Esophagus muscularis mucosa (tissue), 4 donors: Measurements from ENCODE around the gene PHKB. TPM values are rescaled to one million over a fixed set of nuclear protein-coding genes. Genes with fewer than 3 reads are reported as not detected.

ENCODE experiments used
- DNase-seq: peaks from one replicate; pipeline ENCODE4 v3.0.0-alpha.2; 2017; ENCODE audit errors: extremely low spot score
- H3K27ac ChIP-seq, 4 donors: fragments of 200-600 bp; sonication (generic); replicated peaks in 1 of 4; 1 replicate in 3 of 4; 2 replicates in 1 of 4; pipeline ENCODE4 v1.5.1; 2016 to 2019; ENCODE audit warnings: mild to moderate bottlenecking in 1 of 4
- H3K27me3 ChIP-seq, 4 donors: fragments of 200-600 bp; sonication (generic); one replicate each; pipeline versions ENCODE4 v1.5.1 to v1.6.0; 2016 to 2019
- H3K36me3 ChIP-seq, 4 donors: fragments of 200-600 bp; sonication (generic); one replicate each; pipeline ENCODE4 v1.5.1; 2016 to 2019
- H3K4me1 ChIP-seq, 4 donors: fragments of 200-600 bp; sonication (generic); one replicate each; pipeline ENCODE4 v1.5.1; 2016 to 2019
- H3K4me3 ChIP-seq, 4 donors: fragments of 200-600 bp; sonication (generic); 1 replicate in 2 of 4; 2 replicates in 2 of 4; pipeline ENCODE4 v1.5.1; 2016 to 2019; ENCODE audit warnings: mild to moderate bottlenecking in 4 of 4, moderate library complexity in 1 of 4
- H3K9me3 ChIP-seq, 4 donors: fragments of 200-600 bp; sonication (generic); 1 replicate in 3 of 4; 2 replicates in 1 of 4; pipeline ENCODE4 v1.5.1; 2016 to 2019
- EP300 ChIP-seq: sonication (generic); formaldehyde crosslinking; IDR thresholded peaks from one replicate; pipeline ENCODE4 v1.6.1; 2017; ENCODE audit warnings: antibody characterized with exemption
- POLR2A ChIP-seq: fragments of 450-650 bp; IDR thresholded peaks from one replicate; pipeline ENCODE4 v1.6.1; 2017; ENCODE audit warnings: antibody characterized with exemption, moderate library complexity, mild to moderate bottlenecking, low read depth
- POLR2AphosphoS5 ChIP-seq, 2 donors: sonication (generic); formaldehyde crosslinking; IDR thresholded peaks; one replicate each; pipeline ENCODE4 v1.6.1; 2017; ENCODE audit warnings: antibody characterized with exemption in 2 of 2
- WGBS: methylation state at CpG from one replicate; pipeline ENCODE4 v1.1.5; 2018; 5-methylcytosine and 5-hydroxymethylcytosine counted together
- intact Hi-C: fragments of 100-400 bp; cut with DNase I; formaldehyde crosslinking; loops from one replicate; pipeline ENCODE4 v1.15.1; 2023
- total RNA-seq, 4 donors: library from RNA; depleted of rRNA; stranded (reverse); fragments of >200 nt; gene quantifications; one replicate each; pipeline versions ENCODE4 v1.1.0 to v1.2.1, GENCODE V29; 2016
- TF ChIP-seq, protein P1 (sequence below), 3 experiments: fragments of 200-600 bp in 2 of 3; fragments of 450-650 bp in 1 of 3; sonication (generic) in 2 of 3; IDR thresholded peaks; one replicate each; pipeline ENCODE4 v1.5.1; 2017 to 2019; ENCODE audit warnings: antibody characterized with exemption in 3 of 3, mild to moderate bottlenecking in 2 of 3, moderate library complexity in 1 of 3

Gene PHKB
- total RNA-seq, 4 donors from 2014 or later, result 39.4 to 60.6 (median 46.5) TPM

DNA sequence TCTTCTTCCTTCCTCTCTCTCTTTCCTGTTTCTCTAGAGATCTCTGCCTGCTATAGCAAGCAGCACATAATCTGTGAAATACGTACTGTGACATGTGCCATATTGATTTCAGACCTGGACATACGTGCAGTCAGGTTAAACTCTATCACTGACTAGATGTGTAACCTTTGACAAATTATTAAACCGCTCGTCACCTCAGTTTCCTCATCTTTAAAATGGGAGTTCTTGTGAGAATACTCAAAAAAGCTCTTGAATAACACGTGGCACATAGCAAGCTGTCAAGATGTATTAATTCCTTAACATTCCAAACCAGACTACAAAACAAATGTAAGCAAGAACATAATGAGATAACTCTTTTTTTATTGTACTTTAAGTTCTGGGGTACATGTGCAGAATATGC lies 170.0 kb downstream of the PHKB start:
- TF ChIP-seq EP300, result no peak
- no peak for TF ChIP-seq POLR2AphosphoS5 (IDR thresholded peaks at IDR 0.05)
- TF ChIP-seq, protein P1, sequence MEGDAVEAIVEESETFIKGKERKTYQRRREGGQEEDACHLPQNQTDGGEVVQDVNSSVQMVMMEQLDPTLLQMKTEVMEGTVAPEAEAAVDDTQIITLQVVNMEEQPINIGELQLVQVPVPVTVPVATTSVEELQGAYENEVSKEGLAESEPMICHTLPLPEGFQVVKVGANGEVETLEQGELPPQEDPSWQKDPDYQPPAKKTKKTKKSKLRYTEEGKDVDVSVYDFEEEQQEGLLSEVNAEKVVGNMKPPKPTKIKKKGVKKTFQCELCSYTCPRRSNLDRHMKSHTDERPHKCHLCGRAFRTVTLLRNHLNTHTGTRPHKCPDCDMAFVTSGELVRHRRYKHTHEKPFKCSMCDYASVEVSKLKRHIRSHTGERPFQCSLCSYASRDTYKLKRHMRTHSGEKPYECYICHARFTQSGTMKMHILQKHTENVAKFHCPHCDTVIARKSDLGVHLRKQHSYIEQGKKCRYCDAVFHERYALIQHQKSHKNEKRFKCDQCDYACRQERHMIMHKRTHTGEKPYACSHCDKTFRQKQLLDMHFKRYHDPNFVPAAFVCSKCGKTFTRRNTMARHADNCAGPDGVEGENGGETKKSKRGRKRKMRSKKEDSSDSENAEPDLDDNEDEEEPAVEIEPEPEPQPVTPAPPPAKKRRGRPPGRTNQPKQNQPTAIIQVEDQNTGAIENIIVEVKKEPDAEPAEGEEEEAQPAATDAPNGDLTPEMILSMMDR (IDR thresholded peaks at IDR 0.05), result no peak
- TF ChIP-seq POLR2A, result no peak
- Histone ChIP-seq H3K36me3 (peaks cover 0 to 13% (median 1%) of the 10 kb centered on the region in 4 donors), H3K27ac (no peak overlapping the region), H3K27me3 (no peaks in the 10 kb centered on the region), H3K4me3 (no peak overlapping the region), H3K9me3 (no peaks in the 10 kb centered on the region), H3K4me1 (peaks cover 0 to 14% (median 10%) of the 10 kb centered on the region in 4 donors)
- intact Hi-C loops, result no loop called here
- no peak for DNase-seq
- 98% methylated on average over 5 of the region's 5 CpGs for WGBS

DNA sequence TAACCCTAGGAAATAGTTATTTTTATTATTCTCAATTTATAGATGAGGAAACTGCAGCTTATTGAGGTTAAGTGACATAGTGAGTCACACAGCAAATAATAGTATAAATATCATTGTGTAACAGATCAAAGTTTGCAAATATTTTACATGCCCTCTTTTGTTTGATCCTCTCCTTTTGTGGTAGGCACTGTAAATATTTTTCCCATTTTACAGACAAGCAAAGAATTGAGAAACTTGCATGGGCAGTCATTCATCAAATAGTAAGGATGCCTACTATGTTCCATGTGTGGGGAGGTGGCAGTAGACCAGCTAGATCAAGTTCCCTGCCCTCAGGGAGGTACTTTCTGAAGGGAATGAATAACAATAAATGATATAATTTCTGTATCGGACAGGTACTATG lies 173.0 kb downstream of the PHKB start:
- TF ChIP-seq POLR2AphosphoS5 (IDR thresholded peaks at IDR 0.05) (no peak), EP300 (no peak), POLR2A (no peak)
- TF ChIP-seq, protein P1 (IDR thresholded peaks at IDR 0.05), result no peak
- WGBS, result 100% methylated on average over 1 of the region's 1 CpG
- DNase-seq, result no peak

DNA sequence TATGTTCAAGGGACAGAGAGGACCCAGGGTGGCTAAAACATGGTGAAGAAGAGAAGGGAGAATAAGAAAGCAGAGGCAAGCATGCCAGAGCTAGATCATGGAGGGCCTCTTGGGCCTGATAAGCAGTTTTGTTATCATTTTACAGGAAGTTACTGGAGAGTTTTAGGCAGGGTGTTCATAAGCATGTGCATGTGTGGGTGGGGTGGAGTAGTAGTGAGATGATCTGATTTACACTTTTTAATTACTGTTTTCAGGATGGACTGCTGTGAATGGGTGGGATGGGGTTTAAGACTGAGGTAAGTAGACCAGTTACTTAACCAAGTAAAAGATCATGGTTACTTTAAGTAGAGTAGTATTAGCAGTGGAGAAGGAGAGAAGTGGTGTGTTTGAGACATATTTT lies 173.6 kb downstream of the PHKB start:
- TF ChIP-seq POLR2A (no peak), POLR2AphosphoS5 (IDR thresholded peaks at IDR 0.05) (no peak), EP300 (no peak)
- TF ChIP-seq, protein P1 (IDR thresholded peaks at IDR 0.05), result no peak
- intact Hi-C loops, result no loop called here
- Histone ChIP-seq H3K27me3 (no peaks in the 10 kb centered on the region), H3K36me3 (peaks cover 0 to 29% (median 0%) of the 10 kb centered on the region in 4 donors), H3K4me1 (no peaks in the 10 kb centered on the region), H3K27ac (no peak overlapping the region), H3K9me3 (no peaks in the 10 kb centered on the region), H3K4me3 (no peak overlapping the region)
- DNase-seq, result no peak

More for the DNA sequence above, 173.0 kb downstream of the PHKB start:
- intact Hi-C loops, result no loop called here
- Histone ChIP-seq H3K27me3 (no peaks in the 10 kb centered on the region), H3K4me3 (no peak overlapping the region), H3K27ac (no peak overlapping the region), H3K9me3 (no peaks in the 10 kb centered on the region), H3K4me1 (no peaks in the 10 kb centered on the region), H3K36me3 (peaks cover 0 to 29% (median 0%) of the 10 kb centered on the region in 4 donors)

DNA sequence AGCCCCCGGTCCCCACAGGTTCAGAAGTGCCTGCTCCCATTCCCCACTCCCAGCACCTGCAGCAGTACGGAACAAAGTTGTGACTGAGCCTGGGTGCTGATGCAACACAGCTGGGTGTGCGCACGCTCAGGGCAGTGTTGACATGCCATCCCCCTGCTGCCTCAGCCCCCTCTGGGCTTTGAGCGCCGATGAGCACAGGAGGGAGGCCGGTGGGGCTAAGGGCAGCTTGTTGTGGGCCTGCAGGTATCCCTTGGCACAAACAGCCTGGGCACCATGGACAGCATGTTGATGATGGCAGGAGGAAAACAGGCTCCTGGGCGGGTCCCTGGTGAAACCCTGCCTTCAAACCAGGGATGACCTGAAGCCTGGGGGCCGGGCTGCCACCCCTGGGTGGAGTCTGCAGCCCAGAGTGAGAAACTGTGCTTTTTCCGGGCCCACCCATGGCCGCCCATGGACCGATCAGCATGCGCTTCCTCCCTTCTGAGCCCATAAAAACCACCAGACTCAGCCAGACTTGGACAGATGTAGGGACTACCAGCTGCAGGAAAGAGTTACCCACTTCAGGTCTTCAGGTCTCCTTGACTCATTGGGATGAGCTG lies 175.5 kb downstream of the PHKB start:
- H3K27me3 ChIP-seq, result no peaks in the 10 kb centered on the region
- no peak overlapping the region for H3K27ac ChIP-seq
- no peaks in the 10 kb centered on the region for H3K4me1 ChIP-seq
- 98% methylated on average over 7 of the region's 13 CpGs for WGBS
- H3K9me3 ChIP-seq, result no peaks in the 10 kb centered on the region
- intact Hi-C loops, result no loop called here
- H3K36me3 ChIP-seq, result peaks cover 0 to 33% (median 0%) of the 10 kb centered on the region in 4 donors
- H3K4me3 ChIP-seq, result no peak overlapping the region
- DNase-seq, result no peak
- no peak for TF ChIP-seq POLR2A
- TF ChIP-seq EP300, result no peak
- no peak for TF ChIP-seq POLR2AphosphoS5 (IDR thresholded peaks at IDR 0.05)
- TF ChIP-seq, protein P1 (IDR thresholded peaks at IDR 0.05), result no peak

DNA sequence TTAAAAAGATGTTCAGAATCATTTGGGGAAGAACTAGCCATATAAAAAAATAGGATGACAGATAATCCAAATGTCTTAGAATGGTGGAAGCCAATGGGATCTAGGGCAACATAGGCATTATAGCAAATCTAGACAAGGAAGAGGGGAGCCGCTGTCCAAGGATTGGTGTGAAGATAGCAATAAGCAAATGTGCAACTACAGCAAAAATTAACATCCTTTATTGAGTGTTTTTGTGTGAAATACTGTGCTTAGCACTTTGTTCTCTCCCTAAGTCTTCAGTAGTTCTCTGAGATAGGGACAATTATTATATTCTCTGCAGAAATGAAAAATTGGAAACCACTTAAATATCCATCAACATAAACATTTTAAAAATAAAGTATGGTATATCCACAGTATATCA lies 177.0 kb downstream of the PHKB start:
- no peak for DNase-seq
- TF ChIP-seq EP300, result no peak
- TF ChIP-seq, protein P1 (IDR thresholded peaks at IDR 0.05), result no peak
- TF ChIP-seq POLR2A, result no peak
- TF ChIP-seq POLR2AphosphoS5 (IDR thresholded peaks at IDR 0.05), result no peak
- H3K36me3 ChIP-seq, result peaks cover 0 to 49% (median 7%) of the 10 kb centered on the region in 4 donors
- H3K27me3 ChIP-seq, result no peaks in the 10 kb centered on the region
- 97% methylated on average over 1 of the region's 1 CpG for WGBS
- H3K27ac ChIP-seq, result no peak overlapping the region
- intact Hi-C loops, result no loop called here
- H3K4me3 ChIP-seq, result no peak overlapping the region
- no peaks in the 10 kb centered on the region for H3K9me3 ChIP-seq
- peaks cover 0 to 4% (median under 1%) of the 10 kb centered on the region in 4 donors for H3K4me1 ChIP-seq
